Right ventricle myocardium inferior (tissue), 1 donor: ENCODE results near the gene OR5C1. TPM values are rescaled to one million over a fixed set of nuclear protein-coding genes. Genes with fewer than 3 reads are reported as not detected.
"Not testable (repeated sequence)": the region's sequence is repeated elsewhere in the genome, so short reads cannot be mapped to it uniquely, and the experiment has no call there.

Experiments used
- ATAC-seq: fragments of 200-7000 bp; cut with Tn5 transposase; one replicate; pipeline ENCODE4 v1.9.1; 2020; ENCODE audit warnings: mild to moderate bottlenecking, moderate library complexity
- DNase-seq: peaks from one replicate; pipeline ENCODE4 v3.0.0; 2021; ENCODE audit errors: missing footprints
- intact Hi-C: fragments of 100-400 bp; cut with DNase I; formaldehyde crosslinking; loops from one replicate; pipeline ENCODE4 v1.11.0; 2022
- total RNA-seq: library from RNA; stranded (reverse); fragmentation: NEBNext Ultra II Directional; extraction: Animal tissue kit (Norgen Biotek cat#: 25700); gene quantifications from one replicate; pipeline ENCODE4 v1.2.1, GENCODE V29; 2021
- donor health status: DM: no; HTN: yes; CAD: no; lungs with severe emphysema.

The OR5C1 gene
- total RNA-seq, 1 donor from 2014 or later: not detected

DNA sequence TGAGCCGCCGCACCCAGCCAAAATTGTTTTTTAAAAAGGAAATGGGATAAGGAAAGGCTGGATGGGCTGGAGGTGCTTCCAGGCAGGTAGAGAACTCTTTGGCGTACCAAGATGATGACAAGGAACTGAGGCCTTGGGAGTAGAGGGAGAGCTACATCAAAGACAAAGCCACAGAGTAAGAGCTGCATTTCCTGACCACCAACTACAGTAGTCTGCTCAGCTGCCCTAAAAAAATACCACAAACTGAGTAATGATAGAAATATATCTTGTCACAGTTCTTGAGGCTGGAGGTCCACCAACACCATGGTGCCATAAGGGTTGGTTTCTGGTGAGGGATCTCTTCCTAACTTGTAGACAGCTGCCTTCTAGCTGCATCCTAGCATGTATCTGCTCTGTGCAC lies 19.4 kb downstream of the OR5C1 start:
- ATAC-seq (no peak), DNase-seq (no peak)

GRCh38 chr9:122809261-122809660 lies 20.5 kb downstream of the OR5C1 start:
- intact Hi-C loops, DNase-seq, ATAC-seq: not testable (repeated sequence)

More for the DNA sequence above, 19.4 kb downstream of the OR5C1 start:
- intact Hi-C loops: no loop called here

DNA sequence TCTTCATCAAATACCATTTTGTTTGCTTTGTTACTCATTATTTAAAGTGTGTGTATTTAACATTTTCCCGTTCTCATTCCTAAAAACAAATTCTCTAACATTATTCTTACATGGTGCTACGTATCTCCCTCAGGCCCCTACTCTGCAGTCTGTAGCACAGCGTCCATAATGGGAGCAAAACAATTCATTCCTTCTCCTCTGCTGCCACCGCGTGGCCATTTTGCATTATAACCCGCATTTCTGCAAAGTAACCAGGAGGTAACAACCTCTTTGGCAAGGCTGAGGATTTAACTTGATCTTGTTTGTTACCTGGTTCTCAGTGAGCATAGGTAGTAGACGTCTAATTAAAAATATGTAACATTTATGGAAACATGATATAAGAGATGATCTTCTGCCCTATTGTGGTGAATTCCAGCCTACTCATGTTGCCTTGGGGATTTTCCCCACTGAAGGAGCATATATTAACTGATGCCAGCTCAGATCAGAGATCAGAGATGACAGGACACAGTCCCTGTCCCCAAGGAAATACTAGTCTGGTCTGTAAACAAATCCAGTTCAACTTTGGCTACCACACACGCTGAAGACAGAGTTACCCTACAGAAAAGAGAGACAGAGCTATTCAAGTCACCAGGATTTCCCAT lies 21.7 kb downstream of the OR5C1 start:
- intact Hi-C loops: loop anchor here (2.0 to 5.0 kb wide), 3 partner anchors 346 to 708 kb away; no protein-coding TSS in a partner anchor
- DNase-seq (no peak), ATAC-seq (peak; percentile 85)

DNA sequence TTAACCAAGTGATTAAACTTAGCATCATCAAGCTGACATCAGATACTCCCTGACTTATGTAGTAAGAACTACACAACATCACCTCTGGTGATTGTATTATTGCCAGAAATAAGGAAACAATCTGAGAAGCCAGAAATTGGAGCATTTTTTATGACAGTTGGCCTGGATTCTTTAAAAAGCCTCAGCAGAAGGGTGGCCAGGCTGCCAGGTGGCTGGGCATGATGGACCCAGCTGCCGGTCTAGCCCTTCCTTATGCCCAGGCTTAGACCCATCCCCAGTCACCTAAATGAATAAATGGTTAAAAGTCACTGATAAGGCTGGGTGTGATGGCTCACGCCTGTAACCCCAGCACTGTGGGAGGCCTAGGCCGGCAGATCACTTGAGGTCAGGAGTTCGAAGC lies 24.0 kb downstream of the OR5C1 start:
- intact Hi-C loops: loop anchor here (5.0 kb wide), 2 partner anchors 460 to 710 kb away; no protein-coding TSS in a partner anchor
- DNase-seq: no peak
- ATAC-seq: no peak

- no peak for DNase-seq
- intact Hi-C loops: loop anchor here (5.0 kb wide), 2 partner anchors 462 to 712 kb away; no protein-coding TSS in a partner anchor
- no peak for ATAC-seq
Measured at GRCh38 chr9:122814545-122814944, 25.8 kb downstream of the OR5C1 start.

- intact Hi-C loops: no loop called here
- no peak for DNase-seq
- no peak for ATAC-seq
Measured at GRCh38 chr9:122815544-122815943, 26.8 kb downstream of the OR5C1 start.

- ATAC-seq (peak; percentile 28), DNase-seq (peak; percentile 74)
- intact Hi-C loops: no loop called here
Measured at GRCh38 chr9:122816163-122816867, 27.6 kb downstream of the OR5C1 start.

GRCh38 chr9:122819326-122819725 lies 30.6 kb downstream of the OR5C1 start:
- no peak for ATAC-seq
- intact Hi-C loops: no loop called here
- DNase-seq: no peak

DNA sequence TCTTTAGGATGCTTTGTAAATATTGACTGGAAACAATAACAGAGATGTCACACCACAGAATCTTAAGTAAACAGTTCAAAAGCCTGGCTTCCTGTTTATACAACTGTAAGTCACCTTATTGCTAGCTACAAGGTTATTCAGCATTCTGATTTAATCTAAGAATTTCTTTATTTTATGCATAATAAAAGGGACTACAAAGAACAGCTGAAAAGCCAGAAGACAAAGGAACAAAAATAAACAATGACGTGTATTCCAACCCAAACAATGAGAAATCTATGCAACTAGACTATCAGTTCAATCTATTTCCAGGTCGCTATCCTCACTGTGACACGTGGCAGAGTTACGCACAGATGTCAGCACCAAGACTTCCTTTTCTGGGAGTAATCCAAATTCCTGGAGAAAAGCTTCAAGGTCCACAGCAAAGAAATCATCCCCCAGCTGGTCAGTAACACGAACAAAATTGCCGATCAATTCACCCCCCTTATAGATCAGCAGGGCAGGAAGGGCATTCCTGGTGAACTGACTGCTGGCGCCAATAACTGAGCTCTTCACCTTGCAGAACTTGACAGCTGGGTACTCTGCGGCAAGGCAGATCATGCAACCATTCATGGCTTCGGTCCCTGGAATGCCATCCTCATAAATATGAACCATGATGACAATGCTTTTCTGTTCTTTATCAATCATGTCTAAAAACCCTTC lies 31.2 kb downstream of the OR5C1 start:
- DNase-seq (no peak), ATAC-seq (no peak)
- intact Hi-C loops: loop anchor here (10.0 kb wide), 1 partner anchor 555 kb away; the partner anchor contains the start of genes MRRF and RBM18

DNA sequence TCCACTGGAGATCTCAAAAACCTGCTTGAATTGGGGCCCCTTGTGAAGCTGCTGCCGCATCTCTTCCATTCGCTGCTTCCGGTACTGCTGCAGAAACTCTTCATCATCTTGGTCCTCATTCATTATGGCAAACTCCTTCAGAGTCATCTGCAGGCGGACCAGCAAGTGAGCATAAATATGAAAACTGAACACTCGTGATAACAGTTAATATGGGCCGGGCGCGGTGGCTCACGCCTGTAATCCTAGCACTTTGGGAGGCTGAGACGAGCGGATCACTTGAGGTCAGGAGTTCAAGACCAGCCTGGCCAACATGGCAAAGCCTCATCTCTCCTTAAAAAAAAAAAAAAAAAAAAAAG lies 31.7 kb downstream of the OR5C1 start:
- ATAC-seq (no peak), DNase-seq (no peak)
- intact Hi-C loops: loop anchor here (10.0 kb wide), 1 partner anchor 556 kb away; the partner anchor contains the start of genes MRRF and RBM18

DNA sequence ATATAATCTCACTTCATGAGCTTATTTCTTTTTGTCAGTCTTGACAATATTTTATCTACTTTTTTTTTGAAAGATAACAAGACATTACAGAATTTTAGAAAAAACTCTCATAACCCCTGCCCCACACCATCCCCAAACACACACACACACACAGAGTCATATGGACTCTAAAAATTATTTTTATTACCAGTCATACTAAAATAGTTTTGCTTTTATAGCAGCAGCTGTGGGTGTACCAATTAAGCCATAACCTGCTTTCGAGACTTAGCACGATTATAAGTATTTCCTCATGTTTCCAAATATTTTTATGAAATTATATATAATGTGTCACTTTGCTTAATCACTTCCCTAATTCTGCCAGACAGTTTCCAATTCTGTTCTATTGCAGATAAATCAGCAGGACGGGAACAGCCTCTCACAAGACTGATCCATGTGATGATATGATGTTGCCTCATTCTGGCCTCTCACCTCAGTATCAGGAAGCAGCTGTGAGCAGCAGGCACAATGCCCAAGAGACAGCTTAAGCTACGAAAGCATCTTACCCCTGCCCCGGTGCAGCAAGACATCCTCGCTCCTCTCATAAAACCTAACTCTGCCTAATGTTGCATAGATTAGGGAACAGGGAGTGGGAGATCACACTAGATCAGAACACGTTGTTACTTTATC lies 32.7 kb downstream of the OR5C1 start:
- ATAC-seq (peak; percentile 48), DNase-seq (no peak)
- intact Hi-C loops: loop anchor here (10.0 kb wide), 1 partner anchor 557 kb away; the partner anchor contains the start of genes MRRF and RBM18

GRCh38 chr9:122822056-122822455 lies 33.3 kb downstream of the OR5C1 start:
- DNase-seq: no peak
- intact Hi-C loops: loop anchor here (10.0 kb wide), 1 partner anchor 557 kb away; the partner anchor contains the start of genes MRRF and RBM18

GRCh38 chr9:122822938-122823337 lies 34.2 kb downstream of the OR5C1 start:
- intact Hi-C loops: loop anchor here (10.0 kb wide), 1 partner anchor 558 kb away; the partner anchor contains the start of genes MRRF and RBM18
- DNase-seq (no peak), ATAC-seq (no peak)

More at GRCh38 chr9:122822056-122822455, 33.3 kb downstream of the OR5C1 start:
- no peak for ATAC-seq

DNA sequence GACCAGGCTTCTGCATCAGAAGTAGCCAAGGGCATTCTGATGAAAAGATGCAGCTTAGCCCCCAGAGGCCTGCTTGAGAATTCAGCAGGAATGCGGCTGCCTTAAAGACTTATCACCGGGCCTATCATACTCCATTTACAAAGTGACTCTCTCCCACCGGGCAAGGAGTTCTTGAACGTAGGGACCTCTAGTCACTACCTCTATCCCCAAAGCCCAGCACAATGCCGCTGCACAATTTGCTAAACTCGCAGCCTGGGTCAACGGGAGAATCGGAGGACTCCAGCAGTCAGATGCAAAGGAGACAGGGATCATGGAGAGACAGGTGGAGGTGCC lies 39.0 kb downstream of the OR5C1 start:
- no peak for DNase-seq
- peak; percentile 11 for ATAC-seq
- intact Hi-C loops: loop anchor here (10.0 kb wide), 1 partner anchor 563 kb away; the partner anchor contains the start of genes MRRF and RBM18

- intact Hi-C loops: loop anchor here (10.0 kb wide), 1 partner anchor 564 kb away; the partner anchor contains the start of genes MRRF and RBM18
- ATAC-seq, DNase-seq: not testable (repeated sequence)
Measured at GRCh38 chr9:122828965-122829284, 40.2 kb downstream of the OR5C1 start.

- intact Hi-C loops: no loop called here
- no peak for ATAC-seq
Measured at GRCh38 chr9:122832194-122832593, 43.5 kb downstream of the OR5C1 start.

DNA sequence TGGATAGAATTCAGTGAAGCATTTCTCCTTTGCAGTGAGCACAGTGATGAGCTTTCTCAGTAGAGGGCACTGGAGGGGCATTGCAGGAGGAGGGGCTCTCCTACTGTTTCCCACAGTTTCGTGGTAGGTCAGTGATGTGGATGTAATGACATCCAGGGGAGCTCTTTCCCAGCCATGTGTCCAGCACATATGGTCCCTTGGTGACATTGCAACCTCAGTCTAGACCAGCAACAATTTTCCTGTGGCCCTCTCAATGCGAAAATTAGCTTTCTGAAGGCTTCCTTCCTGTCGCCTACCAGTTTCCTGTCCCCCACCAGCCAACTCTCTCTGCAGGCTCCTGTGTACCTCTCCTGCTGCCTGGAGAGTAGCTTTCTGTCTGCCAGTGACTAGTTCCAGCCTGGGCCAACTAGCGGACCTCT lies 46.6 kb downstream of the OR5C1 start:
- ATAC-seq (no peak), DNase-seq (no peak)
- intact Hi-C loops: no loop called here

More at GRCh38 chr9:122832194-122832593, 43.5 kb downstream of the OR5C1 start:
- DNase-seq: no peak

GRCh38 chr9:122837266-122837850 lies 48.6 kb downstream of the OR5C1 start:
- DNase-seq: no peak
- intact Hi-C loops: no loop called here
- no peak for ATAC-seq
